SU-DHL-6 (cell line): Measurements from ENCODE around the gene WFIKKN1.

Experiments used
- H2AFZ ChIP-seq: fragments of 200-600 bp; sonication (generic); 2 replicates; pipeline ENCODE4 v1.6.1; 2014; ENCODE audit warnings: low read depth, mild to moderate bottlenecking, moderate library complexity, mixed read lengths, antibody characterized with exemption, low read length; ENCODE audit not compliant: severe bottlenecking
- H3F3A ChIP-seq: fragments of 200-600 bp; shearing (Covaris generic); 2 replicates; pipeline ENCODE4 v1.6.0; 2016; ENCODE audit warnings: antibody characterized with exemption, mild to moderate bottlenecking; ENCODE audit not compliant: insufficient read depth
- H3K27ac ChIP-seq: fragments of 200-600 bp; sonication (generic); 2 replicates; pipeline ENCODE4 v1.5.1; 2016; ENCODE audit warnings: low read depth, mild to moderate bottlenecking, low read length, moderate library complexity, mixed read lengths
- H3K27me3 ChIP-seq: fragments of 200-600 bp; sonication (generic), shearing (Covaris generic); 2 replicates; pipeline ENCODE4 v1.6.0; 2014; ENCODE audit warnings: mild to moderate bottlenecking, low read length
- H3K36me3 ChIP-seq: fragments of 200-600 bp; sonication (generic); 2 replicates; pipeline ENCODE4 v1.6.1; 2014; ENCODE audit warnings: mild to moderate bottlenecking, low read length, mixed read lengths
- H3K4me2 ChIP-seq: fragments of 300-600, 200-600 bp; shearing (Covaris generic), sonication (generic); 2 replicates; pipeline ENCODE4 v1.6.0; 2014; ENCODE audit warnings: low read length, low read depth, mild to moderate bottlenecking; ENCODE audit not compliant: poor library complexity, severe bottlenecking
- H3K4me3 ChIP-seq: fragments of 200-600 bp; sonication (generic); 2 replicates; pipeline ENCODE4 v1.5.1; 2014; ENCODE audit warnings: antibody characterized with exemption, low read length, mild to moderate bottlenecking, mixed read lengths; ENCODE audit not compliant: insufficient read depth, poor library complexity, severe bottlenecking
- H3K79me2 ChIP-seq: fragments of 200-600 bp; sonication (generic); 2 replicates; pipeline ENCODE4 v1.6.1; 2014; ENCODE audit warnings: mild to moderate bottlenecking, low read length, moderate library complexity; ENCODE audit not compliant: insufficient read depth
- H3K9ac ChIP-seq: fragments of 200-600 bp; sonication (generic); 2 replicates; pipeline ENCODE4 v1.7.0; 2014; ENCODE audit warnings: mild to moderate bottlenecking, low read length
- H3K9me2 ChIP-seq: fragments of 200-600 bp; sonication (generic); replicated peaks from 2 replicates; pipeline ENCODE4 v1.6.1; 2014; ENCODE audit warnings: low read length; ENCODE audit not compliant: insufficient read depth
- H3K9me3 ChIP-seq: fragments of 200-600 bp; sonication (generic); 2 replicates; pipeline ENCODE4 v1.6.1; 2014; ENCODE audit warnings: low read length, mixed read lengths; ENCODE audit not compliant: insufficient read depth
- H4K20me1 ChIP-seq: fragments of 200-600 bp; sonication (generic); 2 replicates; pipeline ENCODE4 v1.6.1; 2014; ENCODE audit warnings: low read depth, mild to moderate bottlenecking, antibody characterized with exemption, low read length, moderate library complexity, mixed read lengths
- EZH2phosphoT487 ChIP-seq: fragments of 200-600 bp; sonication (generic), shearing (Covaris generic); conservative IDR thresholded peaks from 2 replicates; pipeline ENCODE4 v1.6.1; 2018; ENCODE audit warnings: mild to moderate bottlenecking, antibody characterized with exemption, low read length, moderate library complexity, mixed read lengths
- TF ChIP-seq, protein P1 (sequence below): fragments of 200-600 bp; sonication (generic); IDR thresholded peaks from one replicate; pipeline ENCODE4 v1.5.1; 2017; ENCODE audit warnings: antibody characterized with exemption, mild to moderate bottlenecking, low read length, moderate library complexity; ENCODE audit not compliant: insufficient read depth, poor library complexity, severe bottlenecking

The WFIKKN1 gene

DNA sequence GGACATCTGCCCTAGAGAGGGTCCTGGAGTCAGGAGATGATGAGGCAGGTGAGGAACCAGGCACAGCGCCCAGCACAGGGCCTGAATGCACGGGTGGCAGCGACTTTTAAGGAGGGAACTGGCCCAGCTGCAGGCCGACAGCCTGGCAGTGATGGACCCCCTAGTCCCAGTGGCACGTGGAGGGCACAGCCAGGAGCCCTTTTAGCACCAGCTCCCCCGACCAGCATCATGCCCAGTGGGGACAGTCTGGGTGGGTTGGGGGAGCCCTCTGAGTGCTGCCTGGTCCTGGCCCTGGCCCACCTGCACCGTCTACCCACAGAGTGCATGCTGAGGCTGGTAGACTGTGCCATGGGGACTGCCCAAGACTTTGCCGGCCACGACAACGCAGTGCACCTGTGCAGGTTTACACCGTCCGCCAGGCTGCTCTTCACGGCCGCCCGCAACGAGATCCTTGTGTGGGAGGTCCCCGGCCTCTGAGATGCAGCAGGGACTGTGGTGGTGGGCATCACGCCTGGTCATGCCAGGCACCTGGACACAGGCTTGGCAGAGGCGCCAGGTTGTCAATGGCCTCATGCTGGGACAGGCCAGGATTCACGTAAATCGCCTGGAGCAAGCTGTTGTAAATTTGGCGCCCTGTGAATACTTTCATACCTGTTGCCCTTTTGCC, 36.5 kb downstream of the WFIKKN1 start:
- no peak for TF ChIP-seq EZH2phosphoT487
- TF ChIP-seq, protein P1, sequence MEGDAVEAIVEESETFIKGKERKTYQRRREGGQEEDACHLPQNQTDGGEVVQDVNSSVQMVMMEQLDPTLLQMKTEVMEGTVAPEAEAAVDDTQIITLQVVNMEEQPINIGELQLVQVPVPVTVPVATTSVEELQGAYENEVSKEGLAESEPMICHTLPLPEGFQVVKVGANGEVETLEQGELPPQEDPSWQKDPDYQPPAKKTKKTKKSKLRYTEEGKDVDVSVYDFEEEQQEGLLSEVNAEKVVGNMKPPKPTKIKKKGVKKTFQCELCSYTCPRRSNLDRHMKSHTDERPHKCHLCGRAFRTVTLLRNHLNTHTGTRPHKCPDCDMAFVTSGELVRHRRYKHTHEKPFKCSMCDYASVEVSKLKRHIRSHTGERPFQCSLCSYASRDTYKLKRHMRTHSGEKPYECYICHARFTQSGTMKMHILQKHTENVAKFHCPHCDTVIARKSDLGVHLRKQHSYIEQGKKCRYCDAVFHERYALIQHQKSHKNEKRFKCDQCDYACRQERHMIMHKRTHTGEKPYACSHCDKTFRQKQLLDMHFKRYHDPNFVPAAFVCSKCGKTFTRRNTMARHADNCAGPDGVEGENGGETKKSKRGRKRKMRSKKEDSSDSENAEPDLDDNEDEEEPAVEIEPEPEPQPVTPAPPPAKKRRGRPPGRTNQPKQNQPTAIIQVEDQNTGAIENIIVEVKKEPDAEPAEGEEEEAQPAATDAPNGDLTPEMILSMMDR, result no peak
- Histone ChIP-seq H3K79me2 (peaks cover 8% of the 10 kb centered on the region; the same call in 1 of the 2 replicates), H3K4me2 (peak overlapping the region; percentile 26), H3K9me2 (no peaks in the 10 kb centered on the region), H3K36me3 (no peaks in the 10 kb centered on the region), H3K4me3 (no peak overlapping the region), H3F3A (no peaks in the 10 kb centered on the region), H3K9ac (peak overlapping the region; percentile 96), H3K27ac (no peak overlapping the region), H3K9me3 (no peaks in the 10 kb centered on the region), H3K27me3 (no peaks in the 10 kb centered on the region), H2AFZ (no peak overlapping the region), H4K20me1 (no peaks in the 10 kb centered on the region)

DNA sequence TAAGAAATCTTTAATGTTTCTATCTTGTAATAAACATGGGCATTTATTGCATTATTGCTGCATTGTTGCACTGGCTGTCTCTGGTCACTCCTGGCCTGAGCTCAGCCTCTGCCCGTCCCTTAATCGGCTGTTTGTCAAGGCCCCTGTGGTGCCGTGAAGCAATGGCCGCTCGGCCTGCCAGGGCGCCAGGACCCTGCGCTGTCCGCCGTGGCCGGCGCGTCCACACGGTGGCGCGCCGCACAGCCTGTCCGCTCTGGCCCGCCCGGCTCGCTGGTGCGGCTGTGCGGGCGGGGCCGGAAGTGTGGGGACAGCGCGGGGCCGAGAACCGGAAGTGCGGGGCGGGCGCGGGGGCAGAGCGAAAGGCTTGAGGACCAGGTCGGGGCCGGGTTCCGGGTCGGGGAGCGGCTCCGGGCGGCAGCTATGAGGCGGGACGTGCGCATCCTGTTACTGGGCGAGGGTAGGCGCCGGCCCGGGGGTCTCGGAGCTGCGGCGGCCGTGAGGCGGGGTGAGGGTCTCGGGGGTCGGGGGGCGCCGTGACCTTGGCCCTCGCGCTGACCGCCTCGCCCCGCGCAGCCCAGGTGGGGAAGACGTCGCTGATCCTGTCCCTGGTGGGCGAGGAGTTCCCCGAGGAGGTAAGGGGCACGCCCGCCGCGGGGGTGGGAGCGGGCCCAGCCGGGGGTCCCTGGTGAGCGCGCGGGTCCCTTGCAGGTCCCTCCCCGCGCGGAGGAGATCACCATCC, 37.2 kb downstream of the WFIKKN1 start, which contains the start of gene RHOT2:
Gene RHOT2, plus strand, starts transcription at position 353 of the 739 bp plus-strand sequence. Its CDS starts 68 bp downstream, at position 421.
- peak within 1 kb of the TSS; percentile 44 for H2AFZ ChIP-seq
- H3K4me3 ChIP-seq, result peak within 1 kb of the TSS; percentile 88
- H3K9ac ChIP-seq, result peak within 1 kb of the TSS; percentile 96
- no peaks in the 10 kb centered on the region for H4K20me1 ChIP-seq
- H3K27me3 ChIP-seq, result no peaks in the 10 kb centered on the region
- no peaks in the 10 kb centered on the region for H3K9me3 ChIP-seq
- H3F3A ChIP-seq, result no peaks in the 10 kb centered on the region
- H3K36me3 ChIP-seq, result no peaks in the 10 kb centered on the region
- TF ChIP-seq, protein P1, result peak; percentile 90
- TF ChIP-seq EZH2phosphoT487, result no peak
- peaks cover 8% of the 10 kb centered on the region; the same call in 1 of the 2 replicates for H3K79me2 ChIP-seq
- H3K4me2 ChIP-seq, result peak within 1 kb of the TSS; percentile 65
- H3K27ac ChIP-seq, result peak within 1 kb of the TSS; percentile 45
- H3K9me2 ChIP-seq, result no peaks in the 10 kb centered on the region

DNA sequence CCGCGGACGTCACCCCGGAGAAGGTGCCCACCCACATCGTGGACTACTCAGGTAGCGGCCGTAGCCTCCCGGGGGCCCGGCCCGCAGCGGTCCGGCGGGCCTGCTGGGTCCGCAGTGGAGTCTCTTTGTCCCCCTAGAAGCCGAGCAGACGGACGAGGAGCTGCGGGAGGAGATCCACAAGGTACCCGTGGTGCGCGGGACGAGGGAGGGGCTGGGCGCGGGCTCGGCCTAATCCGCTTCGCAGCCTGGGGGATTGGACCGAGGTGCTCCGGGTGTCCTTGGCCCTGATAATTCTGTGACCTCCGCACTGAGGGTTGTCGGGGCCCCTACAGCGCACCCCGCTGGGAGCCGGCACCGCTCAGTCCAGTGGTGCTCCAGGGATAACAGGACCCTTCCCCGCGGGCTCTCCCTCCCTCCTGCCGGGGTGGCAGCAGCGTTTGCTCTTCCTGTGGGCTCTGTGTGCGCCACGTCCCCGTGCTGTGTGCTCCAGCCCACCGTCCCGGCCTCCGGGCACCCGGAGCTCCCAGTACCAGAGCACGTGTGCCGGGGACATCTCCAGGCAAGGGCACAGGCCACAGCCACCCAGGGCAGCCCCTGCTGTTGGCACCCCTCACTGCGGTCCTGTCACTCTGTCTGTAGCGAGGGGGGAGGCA, 37.9 kb downstream of the WFIKKN1 start:
- Histone ChIP-seq H3K9me2 (no peaks in the 10 kb centered on the region), H3K4me2 (peak overlapping the region; percentile 65), H3K79me2 (peaks cover 8% of the 10 kb centered on the region; the same call in 1 of the 2 replicates), H2AFZ (peak overlapping the region; percentile 44), H3F3A (no peaks in the 10 kb centered on the region), H3K9me3 (no peaks in the 10 kb centered on the region), H3K27me3 (no peaks in the 10 kb centered on the region), H3K4me3 (peak overlapping the region; percentile 88), H3K9ac (peak overlapping the region; percentile 96), H4K20me1 (no peaks in the 10 kb centered on the region), H3K36me3 (no peaks in the 10 kb centered on the region), H3K27ac (peak overlapping the region; percentile 45)
- no peak for TF ChIP-seq EZH2phosphoT487
- TF ChIP-seq, protein P1, result no peak
